Globus pallidus (tissue), 1 donor: ENCODE measurements around the gene LRRC7.
A peak's percentile ranks its signal among the peaks of the same experiment; 100 is the strongest.

Experiments
- DNase-seq: peaks from one replicate; pipeline ENCODE4 v3.0.0-alpha.2; 2015; ENCODE audit warnings: low spot score

LRRC7 gene

GRCh38 chr1:69589799-69590198 is 22.1 kb downstream of the LRRC7 start:
- no peak for DNase-seq

- DNase-seq: no peak
Observed at GRCh38 chr1:69592341-69592740, 24.6 kb downstream of the LRRC7 start.

- no peak for DNase-seq
Observed at GRCh38 chr1:69595486-69595885, 27.8 kb downstream of the LRRC7 start.

GRCh38 chr1:69611316-69611715 is 43.6 kb downstream of the LRRC7 start:
- no peak for DNase-seq

- no peak for DNase-seq
Observed at GRCh38 chr1:69613414-69613813, 45.7 kb downstream of the LRRC7 start.

- no peak for DNase-seq
Observed at GRCh38 chr1:69638673-69639072, 71.0 kb downstream of the LRRC7 start.

GRCh38 chr1:69639159-69639558 is 71.4 kb downstream of the LRRC7 start:
- no peak for DNase-seq

- no peak for DNase-seq
Observed at GRCh38 chr1:69643266-69643665, 75.5 kb downstream of the LRRC7 start.

GRCh38 chr1:69645477-69645876 is 77.8 kb downstream of the LRRC7 start:
- DNase-seq: peak; percentile 36

GRCh38 chr1:69648486-69648885 is 80.8 kb downstream of the LRRC7 start:
- DNase-seq: no peak

- DNase-seq: no peak
Observed at GRCh38 chr1:69649383-69649990, 81.8 kb downstream of the LRRC7 start.

GRCh38 chr1:69650779-69651178 is 83.1 kb downstream of the LRRC7 start:
- no peak for DNase-seq

GRCh38 chr1:69651656-69652055 is 83.9 kb downstream of the LRRC7 start:
- no peak for DNase-seq

GRCh38 chr1:69657971-69658370 is 90.2 kb downstream of the LRRC7 start:
- no peak for DNase-seq

GRCh38 chr1:69661686-69662085 is 94.0 kb downstream of the LRRC7 start:
- peak; percentile 47 for DNase-seq

- DNase-seq: peak; percentile 77
Observed at GRCh38 chr1:69662321-69662720, 94.6 kb downstream of the LRRC7 start.

GRCh38 chr1:69671363-69672010 is 103.8 kb downstream of the LRRC7 start:
- peak; percentile 44 for DNase-seq

GRCh38 chr1:69673321-69673720 is 105.6 kb downstream of the LRRC7 start:
- DNase-seq: no peak

- no peak for DNase-seq
Observed at GRCh38 chr1:69679965-69680364, 112.2 kb downstream of the LRRC7 start.

- no peak for DNase-seq
Observed at GRCh38 chr1:69686367-69686984, 118.8 kb downstream of the LRRC7 start.

GRCh38 chr1:69688193-69688592 is 120.5 kb downstream of the LRRC7 start:
- DNase-seq: no peak

GRCh38 chr1:69691179-69691578 is 123.5 kb downstream of the LRRC7 start:
- no peak for DNase-seq

GRCh38 chr1:69693921-69694675 is 126.4 kb downstream of the LRRC7 start:
- DNase-seq: no peak
